GM13976 (cell line): ENCODE results near the gene PPOX.

ENCODE experiments used
- DNase-seq: peaks from one replicate; pipeline ENCODE4 v3.0.0; 2012; ENCODE audit warnings: low spot score
- CTCF ChIP-seq: IDR thresholded peaks from 2 replicates; pipeline ENCODE4 v1.5.1; 2012; ENCODE audit warnings: borderline replicate concordance, mild to moderate bottlenecking; ENCODE audit not compliant: insufficient read depth; ENCODE audit errors: extremely low read depth, missing control alignments, control extremely low read depth
- in situ Hi-C: fragments of 300-500 bp; cut with MboI; formaldehyde crosslinking; loops from one replicate; pipeline ENCODE4 v1.12.0; 2022; ENCODE audit warnings: low sequenced_read_pairs, mixed read lengths, inconsistent platforms; ENCODE audit not compliant: unreplicated experiment

Gene PPOX

GRCh38 chr1:161196111-161196510, 29.9 kb downstream of the PPOX start:
- no peak for DNase-seq
- in situ Hi-C loops: no loop called here

GRCh38 chr1:161196521-161197451, 30.6 kb downstream of the PPOX start:
- no peak for DNase-seq
- no peak for TF ChIP-seq CTCF
- in situ Hi-C loops: no loop called here

More at GRCh38 chr1:161196111-161196510, 29.9 kb downstream of the PPOX start:
- no peak for TF ChIP-seq CTCF

- TF ChIP-seq CTCF: no peak
- in situ Hi-C loops: no loop called here
- no peak for DNase-seq
Observed at GRCh38 chr1:161197560-161198193, 31.5 kb downstream of the PPOX start.

- no peak for DNase-seq
- TF ChIP-seq CTCF: no peak
- in situ Hi-C loops: no loop called here
Observed at GRCh38 chr1:161198194-161198896, 32.1 kb downstream of the PPOX start.

GRCh38 chr1:161198897-161199431, 32.7 kb downstream of the PPOX start, which contains the start of gene ADAMTS4:
Gene ADAMTS4 (minus strand): TSS chr1:161199054. CDS start chr1:161198627, 427 bp downstream.
- no peak for DNase-seq
- in situ Hi-C loops: no loop called here
- TF ChIP-seq CTCF: no peak
